Liver (tissue), 9 donors: ENCODE measurements around the gene NLGN1. TPM values are rescaled to one million over a fixed set of nuclear protein-coding genes. Genes with fewer than 3 reads are reported as not detected.

Experiments used
- DNase-seq: peaks from one replicate; pipeline ENCODE4 v3.0.0-alpha.2; 2017; ENCODE audit warnings: low spot score
- H3K27ac ChIP-seq, 2 donors: one replicate each; pipeline ENCODE4 v1.7.0; 2013; ENCODE audit warnings: inconsistent platforms in 2 of 2, low read length in 2 of 2, control low read depth in 1 of 2, low read depth in 1 of 2, mild to moderate bottlenecking in 1 of 2
- H3K27me3 ChIP-seq, 4 donors: one replicate each; pipeline versions ENCODE4 v1.6.1 to v1.7.0; 2013; ENCODE audit warnings: low read length in 3 of 4, inconsistent platforms in 1 of 4, mild to moderate bottlenecking in 1 of 4, moderate library complexity in 1 of 4; ENCODE audit not compliant: control insufficient read depth in 4 of 4, insufficient read depth in 4 of 4
- H3K36me3 ChIP-seq, 4 donors: one replicate each; pipeline versions ENCODE4 v1.6.1 to v1.7.0; 2013; ENCODE audit warnings: low read length in 3 of 4, mild to moderate bottlenecking in 3 of 4, low read depth in 1 of 4, moderate library complexity in 1 of 4; ENCODE audit not compliant: control insufficient read depth in 4 of 4, insufficient read depth in 3 of 4
- H3K4me1 ChIP-seq, 4 donors: one replicate each; pipeline versions ENCODE4 v1.6.1 to v1.7.0; 2013; ENCODE audit warnings: low read length in 3 of 4, mild to moderate bottlenecking in 3 of 4, moderate library complexity in 1 of 4; ENCODE audit not compliant: control insufficient read depth in 4 of 4, insufficient read depth in 4 of 4
- H3K4me3 ChIP-seq, 3 donors: one replicate each; pipeline versions ENCODE4 v1.6.1 to v1.7.0; 2013; ENCODE audit warnings: low read length in 3 of 3, control low read depth in 1 of 3, low read depth in 1 of 3, mild to moderate bottlenecking in 1 of 3
- H3K9ac ChIP-seq, 2 donors: one replicate each; pipeline ENCODE4 v1.7.0; 2013; ENCODE audit warnings: low read length in 2 of 2, mild to moderate bottlenecking in 2 of 2, moderate library complexity in 2 of 2, control low read depth in 1 of 2, low read depth in 1 of 2
- H3K9me3 ChIP-seq, 4 donors: one replicate each; pipeline versions ENCODE4 v1.6.1 to v1.7.0; 2013; ENCODE audit warnings: low read length in 3 of 4; ENCODE audit not compliant: control insufficient read depth in 4 of 4
- CTCF ChIP-seq: fragments of 150-350 bp; IDR thresholded peaks from 2 replicates; pipeline ENCODE4 v1.5.1; 2017; ENCODE audit warnings: improper control_type of control experiment, low read depth, low read length; ENCODE audit not compliant: missing input control
- EGR1 ChIP-seq, 2 donors: IDR thresholded peaks; 2 replicates each; pipeline ENCODE4 v1.6.1; 2016 to 2018; ENCODE audit warnings: antibody characterized with exemption in 2 of 2, low read depth in 2 of 2
- FOXA2 ChIP-seq: IDR thresholded peaks from 2 replicates; pipeline ENCODE4 v1.6.1; 2016; ENCODE audit warnings: antibody characterized with exemption
- GABPA ChIP-seq, 2 donors: IDR thresholded peaks in 1 of 2; conservative IDR thresholded peaks in 1 of 2; 2 replicates each; pipeline ENCODE4 v1.6.1; 2016; ENCODE audit warnings: antibody characterized with exemption in 2 of 2, mild to moderate bottlenecking in 1 of 2, moderate library complexity in 1 of 2
- HNF4G ChIP-seq: IDR thresholded peaks from 2 replicates; pipeline ENCODE4 v1.6.1; 2016; ENCODE audit warnings: antibody characterized with exemption
- JUND ChIP-seq, 2 donors: IDR thresholded peaks; 2 replicates each; pipeline ENCODE4 v1.6.1; 2016; ENCODE audit warnings: antibody characterized with exemption in 2 of 2
- RAD21 ChIP-seq, 2 donors: IDR thresholded peaks; 2 replicates each; pipeline ENCODE4 v1.6.1; 2016; ENCODE audit warnings: antibody characterized with exemption in 2 of 2, mild to moderate bottlenecking in 2 of 2
- RXRA ChIP-seq, 2 donors: IDR thresholded peaks; 2 replicates each; pipeline ENCODE4 v1.6.1; 2017 to 2018; ENCODE audit warnings: antibody characterized with exemption in 2 of 2, mild to moderate bottlenecking in 1 of 2
- SP1 ChIP-seq: IDR thresholded peaks from 2 replicates; pipeline ENCODE4 v1.6.1; 2018; ENCODE audit warnings: antibody characterized with exemption, mild to moderate bottlenecking
- TAF1 ChIP-seq: conservative IDR thresholded peaks from 2 replicates; pipeline ENCODE4 v1.6.1; 2016; ENCODE audit warnings: antibody characterized with exemption, mild to moderate bottlenecking
- YY1 ChIP-seq: IDR thresholded peaks from 2 replicates; pipeline ENCODE4 v1.6.1; 2016; ENCODE audit warnings: antibody characterized with exemption, mild to moderate bottlenecking
- WGBS: extraction: QIAGEN DNeasy Blood & Tissue Kit; methylation state at CpG from one replicate; pipeline ENCODE4 v1.1.7; 2013; 5-methylcytosine and 5-hydroxymethylcytosine counted together
- polyA plus RNA-seq, 2 donors: library from polyadenylated mRNA; stranded (reverse) in 1 of 2; unstranded in 1 of 2; fragments of 200-250 nt in 1 of 2; fragments of >200 nt in 1 of 2; fragmentation: Nextera tagmentation in 1 of 2; extraction: Ambion mirVana in 1 of 2; gene quantifications; one replicate each; pipeline versions ENCODE4 v1.2.1 to v1.2.3, GENCODE V29; 2013 to 2015
- total RNA-seq, 2 donors: library from RNA; depleted of rRNA; stranded (reverse); fragments of >200 nt; gene quantifications; one replicate each; pipeline ENCODE4 v1.2.3, GENCODE V29; 2014
- TF ChIP-seq, protein P1 (sequence below): IDR thresholded peaks from 2 replicates; pipeline ENCODE4 v1.6.1; 2016; ENCODE audit warnings: antibody characterized with exemption, mild to moderate bottlenecking
- TF ChIP-seq, protein P2 (sequence below): IDR thresholded peaks from 2 replicates; pipeline ENCODE4 v1.6.1; 2016; ENCODE audit warnings: antibody characterized with exemption
- donor health status: healthy.
- donor health status: healthy.
- donor health status: healthy.
- donor health status: healthy.
- donor health status: healthy.

Gene NLGN1
- total and polyA plus RNA-seq, 4 donors = 0.02 to 0.67 (median 0.37) TPM; not detected in 1

DNA sequence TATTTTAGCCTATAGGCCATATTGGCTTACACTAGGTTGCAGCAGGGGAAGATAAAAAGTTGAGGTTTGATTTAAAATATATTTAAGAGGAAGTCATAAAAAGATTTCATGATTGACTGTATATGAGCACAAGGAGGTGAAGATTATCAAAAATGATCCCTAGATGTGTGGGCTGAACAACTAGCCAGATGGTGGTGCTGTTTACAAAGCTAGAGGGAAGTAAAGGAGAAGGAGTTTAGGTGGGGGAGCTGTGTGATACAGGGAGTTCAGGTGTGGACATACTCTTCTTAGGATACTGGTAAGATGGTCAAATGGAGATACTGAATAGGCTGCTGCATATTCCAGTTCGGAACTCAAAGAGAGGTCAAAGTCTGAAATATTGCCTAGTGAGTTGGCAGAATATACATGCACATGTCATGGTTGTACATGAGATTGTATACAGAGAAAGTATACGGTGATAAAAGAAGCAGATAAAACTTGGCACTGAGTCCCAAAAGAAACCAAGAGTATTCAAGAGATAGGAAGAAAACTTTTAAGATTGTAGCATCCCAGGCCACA, 727.8 kb downstream of the NLGN1 start:
- H3K9me3 ChIP-seq = no peaks in the 10 kb centered on the region
- DNase-seq = no peak
- no peak overlapping the region for H3K27ac ChIP-seq
- no peaks in the 10 kb centered on the region for H3K36me3 ChIP-seq
- no peak overlapping the region for H3K9ac ChIP-seq
- TF ChIP-seq RAD21 (IDR thresholded peaks at IDR 0.05) (peak; percentile 57 to 72), CTCF (no peak), HNF4G (no peak)
- TF ChIP-seq, protein P1, sequence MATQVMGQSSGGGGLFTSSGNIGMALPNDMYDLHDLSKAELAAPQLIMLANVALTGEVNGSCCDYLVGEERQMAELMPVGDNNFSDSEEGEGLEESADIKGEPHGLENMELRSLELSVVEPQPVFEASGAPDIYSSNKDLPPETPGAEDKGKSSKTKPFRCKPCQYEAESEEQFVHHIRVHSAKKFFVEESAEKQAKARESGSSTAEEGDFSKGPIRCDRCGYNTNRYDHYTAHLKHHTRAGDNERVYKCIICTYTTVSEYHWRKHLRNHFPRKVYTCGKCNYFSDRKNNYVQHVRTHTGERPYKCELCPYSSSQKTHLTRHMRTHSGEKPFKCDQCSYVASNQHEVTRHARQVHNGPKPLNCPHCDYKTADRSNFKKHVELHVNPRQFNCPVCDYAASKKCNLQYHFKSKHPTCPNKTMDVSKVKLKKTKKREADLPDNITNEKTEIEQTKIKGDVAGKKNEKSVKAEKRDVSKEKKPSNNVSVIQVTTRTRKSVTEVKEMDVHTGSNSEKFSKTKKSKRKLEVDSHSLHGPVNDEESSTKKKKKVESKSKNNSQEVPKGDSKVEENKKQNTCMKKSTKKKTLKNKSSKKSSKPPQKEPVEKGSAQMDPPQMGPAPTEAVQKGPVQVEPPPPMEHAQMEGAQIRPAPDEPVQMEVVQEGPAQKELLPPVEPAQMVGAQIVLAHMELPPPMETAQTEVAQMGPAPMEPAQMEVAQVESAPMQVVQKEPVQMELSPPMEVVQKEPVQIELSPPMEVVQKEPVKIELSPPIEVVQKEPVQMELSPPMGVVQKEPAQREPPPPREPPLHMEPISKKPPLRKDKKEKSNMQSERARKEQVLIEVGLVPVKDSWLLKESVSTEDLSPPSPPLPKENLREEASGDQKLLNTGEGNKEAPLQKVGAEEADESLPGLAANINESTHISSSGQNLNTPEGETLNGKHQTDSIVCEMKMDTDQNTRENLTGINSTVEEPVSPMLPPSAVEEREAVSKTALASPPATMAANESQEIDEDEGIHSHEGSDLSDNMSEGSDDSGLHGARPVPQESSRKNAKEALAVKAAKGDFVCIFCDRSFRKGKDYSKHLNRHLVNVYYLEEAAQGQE = no peak
- no peak overlapping the region for H3K4me3 ChIP-seq
- H3K4me1 ChIP-seq = no peaks in the 10 kb centered on the region
- WGBS = 54% methylated on average over 2 of the region's 2 CpGs
- no peaks in the 10 kb centered on the region for H3K27me3 ChIP-seq

DNA sequence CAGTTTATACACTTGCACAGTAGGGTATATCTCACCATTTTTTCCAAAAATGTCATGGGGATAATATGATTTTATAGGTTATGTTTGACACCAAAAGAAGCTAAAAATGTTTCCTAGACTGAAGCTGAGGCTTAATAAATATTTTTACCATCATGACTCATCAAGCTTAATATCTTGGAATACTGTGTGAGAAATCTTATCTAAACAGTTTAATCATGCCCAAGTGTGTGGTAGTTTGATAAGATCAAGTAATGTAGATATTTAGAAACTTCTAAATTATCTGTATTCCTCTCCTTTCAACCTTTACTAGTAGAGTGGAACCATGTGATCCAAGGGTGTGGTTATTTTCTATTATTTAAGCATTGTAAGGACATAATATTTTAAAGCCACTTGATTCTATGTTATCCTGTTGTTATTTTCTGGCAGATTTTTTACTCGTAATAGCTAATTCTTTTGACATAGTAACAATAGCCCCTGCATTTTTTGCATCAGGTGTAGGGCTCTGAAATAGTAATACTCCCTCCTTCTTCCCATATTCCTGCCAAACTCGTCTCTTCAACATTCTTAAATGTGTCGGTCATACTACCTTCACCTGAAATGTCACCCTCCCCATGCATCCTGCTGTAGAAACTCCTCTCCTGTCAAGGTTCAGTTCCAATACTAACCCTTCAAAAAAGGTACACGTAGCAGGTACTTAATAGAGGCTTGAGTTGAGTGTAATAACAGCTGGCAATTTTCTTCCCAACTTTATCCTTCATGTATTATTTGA, 729.6 kb downstream of the NLGN1 start:
- no peak for DNase-seq
- H3K9me3 ChIP-seq = no peaks in the 10 kb centered on the region
- no peak overlapping the region for H3K9ac ChIP-seq
- 85% methylated on average over 4 of the region's 4 CpGs for WGBS
- peaks cover 0 to 7% (median 2%) of the 10 kb centered on the region in 4 donors for H3K4me1 ChIP-seq
- no peak for TF ChIP-seq RXRA (IDR thresholded peaks at IDR 0.05)
- no peak for TF ChIP-seq SP1
- TF ChIP-seq GABPA (IDR thresholded peaks at IDR 0.05 in 1 of 2, conservative IDR thresholded peaks at IDR 0.05 in 1 of 2) = no peak
- TF ChIP-seq TAF1 = no peak
- TF ChIP-seq, protein P1 = no peak
- TF ChIP-seq FOXA2 = no peak
- TF ChIP-seq, protein P2, sequence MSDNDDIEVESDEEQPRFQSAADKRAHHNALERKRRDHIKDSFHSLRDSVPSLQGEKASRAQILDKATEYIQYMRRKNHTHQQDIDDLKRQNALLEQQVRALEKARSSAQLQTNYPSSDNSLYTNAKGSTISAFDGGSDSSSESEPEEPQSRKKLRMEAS = no peak
- no peak for TF ChIP-seq EGR1 (IDR thresholded peaks at IDR 0.05; ENCODE audit: low read depth in 2 of 2)
- TF ChIP-seq YY1 = no peak
- TF ChIP-seq JUND (IDR thresholded peaks at IDR 0.05) = no peak
- no peak for TF ChIP-seq HNF4G
- H3K36me3 ChIP-seq = no peaks in the 10 kb centered on the region
- no peak overlapping the region for H3K4me3 ChIP-seq
- H3K27me3 ChIP-seq = no peaks in the 10 kb centered on the region
- no peak overlapping the region for H3K27ac ChIP-seq
